ENCODE measurements around the gene PRKAA1.
A peak's percentile ranks its signal among the peaks of the same experiment; 100 is the strongest.

PRKAA1 gene

GRCh38 chr5:40755407-40756365 is 42.5 kb downstream of the PRKAA1 start, which contains the start of gene TTC33:
Gene TTC33, minus strand, starts transcription at chr5:40755961. Its CDS starts 8,943 bp downstream, at chr5:40747018.
- peak; percentile 68 for TF ChIP-seq CTCF (IDR thresholded peaks at IDR 0.05; ENCODE audit: borderline replicate concordance, insufficient read depth, low read depth, low read length)
- peak within 1 kb of the TSS; percentile 97 for H3K4me3 ChIP-seq (ENCODE audit: low read depth, low read length)

GRCh38 chr5:40755093-40755406 is 43.1 kb downstream of the PRKAA1 start:
- H3K4me3 ChIP-seq (ENCODE audit: low read depth, low read length), result peak overlapping the region; percentile 97
- TF ChIP-seq CTCF (IDR thresholded peaks at IDR 0.05; ENCODE audit: borderline replicate concordance, insufficient read depth, low read depth, low read length), result peak; percentile 76

- no peak for TF ChIP-seq CTCF (IDR thresholded peaks at IDR 0.05; ENCODE audit: borderline replicate concordance, insufficient read depth, low read depth, low read length)
- H3K4me3 ChIP-seq (ENCODE audit: low read depth, low read length), result peak overlapping the region; percentile 97
These were observed 43.6 kb downstream of the PRKAA1 start for GRCh38 chr5:40754381-40755092.

GRCh38 chr5:40746703-40747102 is 51.5 kb downstream of the PRKAA1 start:
- H3K4me3 ChIP-seq (ENCODE audit: low read depth, low read length), result no peak overlapping the region
- TF ChIP-seq CTCF (IDR thresholded peaks at IDR 0.05; ENCODE audit: borderline replicate concordance, insufficient read depth, low read depth, low read length), result no peak

- no peak for TF ChIP-seq CTCF (IDR thresholded peaks at IDR 0.05; ENCODE audit: borderline replicate concordance, insufficient read depth, low read depth, low read length)
- H3K4me3 ChIP-seq (ENCODE audit: low read depth, low read length), result no peak overlapping the region
These were observed 54.4 kb downstream of the PRKAA1 start for GRCh38 chr5:40743771-40744170.

GRCh38 chr5:40738502-40738901 is 59.7 kb downstream of the PRKAA1 start:
- TF ChIP-seq CTCF (IDR thresholded peaks at IDR 0.05; ENCODE audit: borderline replicate concordance, insufficient read depth, low read depth, low read length), result no peak
- no peak overlapping the region for H3K4me3 ChIP-seq (ENCODE audit: low read depth, low read length)
